ENCODE measurements around the gene NOX4.

Gene NOX4

DNA sequence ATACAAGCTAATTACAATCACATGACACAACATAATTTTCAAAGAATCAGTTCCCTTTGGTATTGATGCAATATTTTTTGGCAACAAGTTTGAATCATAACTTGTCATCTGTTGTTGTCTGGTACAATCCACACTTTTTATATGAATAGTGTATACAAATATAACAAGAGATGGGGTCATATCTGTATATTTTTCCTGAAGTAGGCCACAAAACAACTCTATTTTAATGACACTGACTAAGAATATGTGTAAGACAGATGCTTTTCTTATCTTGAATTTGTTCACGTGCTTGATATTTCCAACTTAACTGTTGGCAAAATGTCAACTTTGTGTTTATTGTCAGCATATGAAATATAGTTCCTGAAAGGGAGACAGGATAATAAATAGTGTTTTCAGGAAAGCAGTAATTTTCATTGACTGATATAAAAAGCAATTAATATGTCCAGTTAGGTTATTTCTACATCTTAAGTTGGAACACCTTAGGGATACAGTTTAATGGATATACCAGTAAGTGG lies 27.9 kb downstream of the NOX4 start:
- Histone ChIP-seq H3K27ac (ENCODE audit: low read depth, low read length) (no peak overlapping the region), H3K4me1 (ENCODE audit: control insufficient read depth, insufficient read depth, low read length) (no peaks in the 10 kb centered on the region)

DNA sequence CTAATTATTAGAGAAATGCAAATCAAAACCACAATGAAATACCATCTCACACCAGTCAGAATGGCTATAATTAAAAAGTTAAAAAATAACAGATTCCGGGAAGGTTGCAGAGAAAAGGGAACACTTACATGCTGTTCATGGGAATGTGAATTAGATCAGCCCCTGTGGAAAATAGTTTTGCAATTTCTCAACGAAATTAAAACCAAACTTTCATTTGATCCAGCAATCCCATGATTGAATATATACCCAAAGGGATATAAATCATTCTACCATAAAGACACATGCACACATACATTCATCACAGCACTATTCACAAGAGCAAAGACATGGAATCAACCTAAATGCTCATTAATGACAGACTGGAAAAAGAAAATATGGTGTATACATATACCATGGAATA lies 32.5 kb downstream of the NOX4 start:
- no peak overlapping the region for H3K9ac ChIP-seq (ENCODE audit: low read length)
- H3K4me3 ChIP-seq (ENCODE audit: low read depth, low read length): no peak overlapping the region
- H3K36me3 ChIP-seq (ENCODE audit: control insufficient read depth, insufficient read depth, low read length): no peaks in the 10 kb centered on the region
- H3K27ac ChIP-seq (ENCODE audit: low read depth, low read length): no peak overlapping the region
- H3K4me1 ChIP-seq (ENCODE audit: control insufficient read depth, insufficient read depth, low read length): no peaks in the 10 kb centered on the region
- no peaks in the 10 kb centered on the region for H3K27me3 ChIP-seq (ENCODE audit: control insufficient read depth, insufficient read depth, low read length)
- H3K9me3 ChIP-seq (ENCODE audit: control insufficient read depth, insufficient read depth, low read depth, low read length): no peaks in the 10 kb centered on the region

More for the DNA sequence above, 27.9 kb downstream of the NOX4 start:
- Histone ChIP-seq H3K27me3 (ENCODE audit: control insufficient read depth, insufficient read depth, low read length) (no peaks in the 10 kb centered on the region), H3K4me3 (ENCODE audit: low read depth, low read length) (no peak overlapping the region), H3K9me3 (ENCODE audit: control insufficient read depth, insufficient read depth, low read depth, low read length) (no peaks in the 10 kb centered on the region), H3K9ac (ENCODE audit: low read length) (no peak overlapping the region), H3K36me3 (ENCODE audit: control insufficient read depth, insufficient read depth, low read length) (no peaks in the 10 kb centered on the region)

GRCh38 chr11:89457190-89457589 lies 34.0 kb downstream of the NOX4 start:
- Histone ChIP-seq H3K9me3 (ENCODE audit: control insufficient read depth, insufficient read depth, low read depth, low read length) (no peaks in the 10 kb centered on the region), H3K4me3 (ENCODE audit: low read depth, low read length) (no peak overlapping the region)

GRCh38 chr11:89456681-89457080 lies 34.5 kb downstream of the NOX4 start:
- no peaks in the 10 kb centered on the region for H3K9me3 ChIP-seq (ENCODE audit: control insufficient read depth, insufficient read depth, low read depth, low read length)
- no peaks in the 10 kb centered on the region for H3K27me3 ChIP-seq (ENCODE audit: control insufficient read depth, insufficient read depth, low read length)
- H3K27ac ChIP-seq (ENCODE audit: low read depth, low read length): no peak overlapping the region
- no peaks in the 10 kb centered on the region for H3K4me1 ChIP-seq (ENCODE audit: control insufficient read depth, insufficient read depth, low read length)
- no peak overlapping the region for H3K9ac ChIP-seq (ENCODE audit: low read length)
- H3K36me3 ChIP-seq (ENCODE audit: control insufficient read depth, insufficient read depth, low read length): no peaks in the 10 kb centered on the region
- H3K4me3 ChIP-seq (ENCODE audit: low read depth, low read length): no peak overlapping the region

More at GRCh38 chr11:89457190-89457589, 34.0 kb downstream of the NOX4 start:
- no peaks in the 10 kb centered on the region for H3K27me3 ChIP-seq (ENCODE audit: control insufficient read depth, insufficient read depth, low read length)
- no peak overlapping the region for H3K27ac ChIP-seq (ENCODE audit: low read depth, low read length)
- H3K4me1 ChIP-seq (ENCODE audit: control insufficient read depth, insufficient read depth, low read length): no peaks in the 10 kb centered on the region
- H3K36me3 ChIP-seq (ENCODE audit: control insufficient read depth, insufficient read depth, low read length): no peaks in the 10 kb centered on the region
- H3K9ac ChIP-seq (ENCODE audit: low read length): no peak overlapping the region

DNA sequence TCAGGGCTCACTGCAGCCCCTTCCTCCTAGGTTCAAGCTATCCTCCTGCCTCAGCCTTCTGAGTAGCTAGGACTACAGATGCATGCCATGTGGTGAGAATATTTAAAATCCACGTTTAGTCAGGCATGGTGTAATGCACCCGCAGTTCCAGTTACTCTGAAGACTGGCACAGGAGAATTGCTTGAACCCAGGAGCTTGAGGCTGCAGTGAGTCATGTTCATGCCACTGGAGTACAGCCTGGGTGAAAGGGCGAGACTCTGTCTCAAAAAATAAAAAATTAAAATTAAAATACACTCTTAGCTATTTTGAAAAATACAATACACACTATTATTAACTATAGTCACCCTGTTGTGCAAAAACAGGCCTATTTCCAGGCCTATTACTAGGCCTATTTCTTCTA lies 38.4 kb downstream of the NOX4 start:
- no peak overlapping the region for H3K9ac ChIP-seq (ENCODE audit: low read length)
- no peaks in the 10 kb centered on the region for H3K9me3 ChIP-seq (ENCODE audit: control insufficient read depth, insufficient read depth, low read depth, low read length)
- H3K27ac ChIP-seq (ENCODE audit: low read depth, low read length): no peak overlapping the region
- H3K36me3 ChIP-seq (ENCODE audit: control insufficient read depth, insufficient read depth, low read length): no peaks in the 10 kb centered on the region
- H3K4me1 ChIP-seq (ENCODE audit: control insufficient read depth, insufficient read depth, low read length): no peaks in the 10 kb centered on the region
- no peaks in the 10 kb centered on the region for H3K27me3 ChIP-seq (ENCODE audit: control insufficient read depth, insufficient read depth, low read length)
- no peak overlapping the region for H3K4me3 ChIP-seq (ENCODE audit: low read depth, low read length)

- no peak overlapping the region for H3K9ac ChIP-seq (ENCODE audit: low read length)
- H3K36me3 ChIP-seq (ENCODE audit: control insufficient read depth, insufficient read depth, low read length): no peaks in the 10 kb centered on the region
- no peaks in the 10 kb centered on the region for H3K4me1 ChIP-seq (ENCODE audit: control insufficient read depth, insufficient read depth, low read length)
- H3K27ac ChIP-seq (ENCODE audit: low read depth, low read length): no peak overlapping the region
- H3K27me3 ChIP-seq (ENCODE audit: control insufficient read depth, insufficient read depth, low read length): no peaks in the 10 kb centered on the region
- no peaks in the 10 kb centered on the region for H3K9me3 ChIP-seq (ENCODE audit: control insufficient read depth, insufficient read depth, low read depth, low read length)
- no peak overlapping the region for H3K4me3 ChIP-seq (ENCODE audit: low read depth, low read length)
These were observed 43.3 kb downstream of the NOX4 start for GRCh38 chr11:89447845-89448244.

DNA sequence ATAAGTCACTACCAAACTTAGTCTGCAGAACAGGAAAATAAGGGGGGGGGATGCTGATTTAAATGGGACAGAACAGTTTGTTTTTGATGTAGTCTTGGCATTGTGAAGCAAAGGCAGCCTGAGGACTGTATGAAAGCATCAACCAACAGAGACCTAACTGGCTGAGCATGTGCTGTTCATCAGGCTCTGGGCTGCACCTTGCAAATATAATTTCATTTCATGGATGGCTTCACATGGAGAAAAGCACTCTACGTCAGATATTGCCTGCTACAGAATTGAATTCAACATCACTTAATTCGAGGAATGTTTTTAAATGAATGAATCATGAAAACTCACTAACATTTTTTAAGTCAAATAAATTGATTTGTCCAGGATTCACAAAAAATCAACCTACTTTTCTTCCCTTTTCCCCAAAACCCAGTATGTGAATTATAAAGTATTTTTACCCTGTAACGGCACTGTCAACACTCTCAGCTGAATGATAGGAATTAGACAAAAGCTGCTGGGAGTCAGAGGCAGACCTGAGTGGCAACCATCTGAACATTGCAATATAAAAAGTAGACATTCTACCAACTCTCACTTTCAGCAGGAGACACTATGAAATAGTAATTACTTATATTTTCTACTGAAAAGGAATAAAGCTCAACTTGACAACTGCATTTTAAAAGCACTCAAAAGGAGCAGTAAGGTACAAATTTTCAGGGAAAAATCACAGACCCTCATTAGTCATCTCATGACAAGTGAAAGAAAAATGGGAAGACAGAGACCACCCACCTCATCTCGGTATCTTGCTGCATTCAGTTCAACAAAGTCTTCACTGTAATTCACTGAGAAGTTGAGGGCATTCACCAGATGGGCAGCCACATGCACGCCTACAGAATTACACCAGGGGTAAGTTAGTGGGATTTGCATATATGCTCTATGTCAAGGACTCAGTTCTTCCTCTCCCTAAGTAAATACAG lies 47.5 kb downstream of the NOX4 start:
- H3K9me3 ChIP-seq (ENCODE audit: control insufficient read depth, insufficient read depth, low read depth, low read length): no peaks in the 10 kb centered on the region
- no peak overlapping the region for H3K27ac ChIP-seq (ENCODE audit: low read depth, low read length)
- H3K27me3 ChIP-seq (ENCODE audit: control insufficient read depth, insufficient read depth, low read length): no peaks in the 10 kb centered on the region
- H3K4me3 ChIP-seq (ENCODE audit: low read depth, low read length): no peak overlapping the region
- H3K9ac ChIP-seq (ENCODE audit: low read length): no peak overlapping the region
- no peaks in the 10 kb centered on the region for H3K4me1 ChIP-seq (ENCODE audit: control insufficient read depth, insufficient read depth, low read length)
- no peaks in the 10 kb centered on the region for H3K36me3 ChIP-seq (ENCODE audit: control insufficient read depth, insufficient read depth, low read length)

DNA sequence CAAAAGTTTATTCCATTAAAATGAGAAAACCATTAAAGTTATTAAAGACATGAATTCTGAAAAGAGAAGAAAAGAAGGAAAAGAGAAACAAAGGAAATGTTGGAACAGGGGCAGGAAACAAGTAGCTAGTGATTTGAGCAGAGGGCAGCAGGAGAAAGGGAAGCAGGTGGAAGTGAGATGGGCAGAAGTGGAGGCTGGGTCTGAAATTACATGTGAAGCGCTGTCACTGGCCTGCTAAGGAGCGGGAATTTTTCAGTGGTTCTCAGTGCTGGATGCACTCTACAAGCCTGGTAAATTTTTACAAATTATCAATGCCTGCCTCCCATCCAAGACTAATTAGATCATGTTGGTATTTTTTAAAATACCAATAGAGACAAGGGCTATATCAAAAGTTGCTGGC lies 48.4 kb downstream of the NOX4 start:
- no peaks in the 10 kb centered on the region for H3K9me3 ChIP-seq (ENCODE audit: control insufficient read depth, insufficient read depth, low read depth, low read length)
- H3K36me3 ChIP-seq (ENCODE audit: control insufficient read depth, insufficient read depth, low read length): no peaks in the 10 kb centered on the region
- H3K27me3 ChIP-seq (ENCODE audit: control insufficient read depth, insufficient read depth, low read length): no peaks in the 10 kb centered on the region
- H3K9ac ChIP-seq (ENCODE audit: low read length): no peak overlapping the region
- H3K4me3 ChIP-seq (ENCODE audit: low read depth, low read length): no peak overlapping the region
- H3K27ac ChIP-seq (ENCODE audit: low read depth, low read length): no peak overlapping the region
- H3K4me1 ChIP-seq (ENCODE audit: control insufficient read depth, insufficient read depth, low read length): no peaks in the 10 kb centered on the region

DNA sequence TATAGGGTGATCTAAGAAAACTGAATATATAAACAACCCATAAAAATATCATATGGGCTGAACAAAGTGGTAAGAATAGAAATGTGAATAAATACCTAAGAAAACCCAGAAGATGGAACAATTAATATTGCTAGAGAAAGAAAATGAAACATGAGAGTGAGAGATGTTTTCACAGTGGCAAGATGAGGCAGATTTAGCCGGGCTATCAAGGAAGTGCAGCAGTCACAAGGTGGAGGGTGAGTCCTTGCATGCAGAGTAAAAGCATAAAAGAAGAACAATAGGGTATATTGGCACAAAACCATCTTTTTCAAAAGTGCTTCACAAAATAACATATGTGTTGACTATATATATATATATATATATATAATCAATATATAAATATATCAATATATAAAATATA lies 49.6 kb downstream of the NOX4 start:
- no peaks in the 10 kb centered on the region for H3K36me3 ChIP-seq (ENCODE audit: control insufficient read depth, insufficient read depth, low read length)
- no peak overlapping the region for H3K27ac ChIP-seq (ENCODE audit: low read depth, low read length)
- H3K9ac ChIP-seq (ENCODE audit: low read length): no peak overlapping the region
- H3K27me3 ChIP-seq (ENCODE audit: control insufficient read depth, insufficient read depth, low read length): no peaks in the 10 kb centered on the region
- H3K4me1 ChIP-seq (ENCODE audit: control insufficient read depth, insufficient read depth, low read length): no peaks in the 10 kb centered on the region
- no peak overlapping the region for H3K4me3 ChIP-seq (ENCODE audit: low read depth, low read length)
- no peaks in the 10 kb centered on the region for H3K9me3 ChIP-seq (ENCODE audit: control insufficient read depth, insufficient read depth, low read depth, low read length)

GRCh38 chr11:89437317-89437716 lies 53.9 kb downstream of the NOX4 start:
- no peaks in the 10 kb centered on the region for H3K36me3 ChIP-seq (ENCODE audit: control insufficient read depth, insufficient read depth, low read length)
- no peak overlapping the region for H3K9ac ChIP-seq (ENCODE audit: low read length)
- H3K4me1 ChIP-seq (ENCODE audit: control insufficient read depth, insufficient read depth, low read length): no peaks in the 10 kb centered on the region
- no peak overlapping the region for H3K27ac ChIP-seq (ENCODE audit: low read depth, low read length)
- H3K4me3 ChIP-seq (ENCODE audit: low read depth, low read length): no peak overlapping the region
- H3K27me3 ChIP-seq (ENCODE audit: control insufficient read depth, insufficient read depth, low read length): no peaks in the 10 kb centered on the region
- no peaks in the 10 kb centered on the region for H3K9me3 ChIP-seq (ENCODE audit: control insufficient read depth, insufficient read depth, low read depth, low read length)

DNA sequence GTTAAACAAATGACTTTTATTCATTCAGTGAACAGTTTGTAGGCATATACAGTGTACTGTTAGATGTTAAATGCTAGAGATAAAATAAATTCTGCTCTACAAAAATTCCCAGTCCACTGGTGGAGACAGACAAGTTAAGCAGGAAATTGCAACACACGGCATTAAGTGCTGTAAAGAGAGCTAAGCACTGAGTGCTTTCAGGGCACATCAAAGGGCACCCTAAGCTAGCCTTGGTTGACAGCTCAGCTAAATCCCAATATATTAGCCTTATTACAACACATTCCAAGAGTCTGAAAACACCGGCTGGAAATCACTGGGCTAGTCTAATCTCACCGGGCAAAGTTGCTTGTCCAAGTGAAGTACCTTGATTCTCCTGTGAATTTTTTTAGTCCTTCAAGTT lies 55.1 kb downstream of the NOX4 start:
- Histone ChIP-seq H3K36me3 (ENCODE audit: control insufficient read depth, insufficient read depth, low read length) (no peaks in the 10 kb centered on the region), H3K4me1 (ENCODE audit: control insufficient read depth, insufficient read depth, low read length) (no peaks in the 10 kb centered on the region), H3K27me3 (ENCODE audit: control insufficient read depth, insufficient read depth, low read length) (no peaks in the 10 kb centered on the region), H3K9me3 (ENCODE audit: control insufficient read depth, insufficient read depth, low read depth, low read length) (no peaks in the 10 kb centered on the region), H3K27ac (ENCODE audit: low read depth, low read length) (peak overlapping the region; percentile 47; the same call in 1 of the 2 replicates), H3K9ac (ENCODE audit: low read length) (no peak overlapping the region), H3K4me3 (ENCODE audit: low read depth, low read length) (no peak overlapping the region)

Data from HUES6 (cell line).